Cerebellar nuclear complex (tissue), 1 donor: ENCODE data around the gene CXorf38.

Source experiments
- DNase-seq, 2 experiments: peaks; one replicate each; lab custom pipeline; 2025; lab: John Stamatoyannopoulos, UW

The CXorf38 gene

DNA sequence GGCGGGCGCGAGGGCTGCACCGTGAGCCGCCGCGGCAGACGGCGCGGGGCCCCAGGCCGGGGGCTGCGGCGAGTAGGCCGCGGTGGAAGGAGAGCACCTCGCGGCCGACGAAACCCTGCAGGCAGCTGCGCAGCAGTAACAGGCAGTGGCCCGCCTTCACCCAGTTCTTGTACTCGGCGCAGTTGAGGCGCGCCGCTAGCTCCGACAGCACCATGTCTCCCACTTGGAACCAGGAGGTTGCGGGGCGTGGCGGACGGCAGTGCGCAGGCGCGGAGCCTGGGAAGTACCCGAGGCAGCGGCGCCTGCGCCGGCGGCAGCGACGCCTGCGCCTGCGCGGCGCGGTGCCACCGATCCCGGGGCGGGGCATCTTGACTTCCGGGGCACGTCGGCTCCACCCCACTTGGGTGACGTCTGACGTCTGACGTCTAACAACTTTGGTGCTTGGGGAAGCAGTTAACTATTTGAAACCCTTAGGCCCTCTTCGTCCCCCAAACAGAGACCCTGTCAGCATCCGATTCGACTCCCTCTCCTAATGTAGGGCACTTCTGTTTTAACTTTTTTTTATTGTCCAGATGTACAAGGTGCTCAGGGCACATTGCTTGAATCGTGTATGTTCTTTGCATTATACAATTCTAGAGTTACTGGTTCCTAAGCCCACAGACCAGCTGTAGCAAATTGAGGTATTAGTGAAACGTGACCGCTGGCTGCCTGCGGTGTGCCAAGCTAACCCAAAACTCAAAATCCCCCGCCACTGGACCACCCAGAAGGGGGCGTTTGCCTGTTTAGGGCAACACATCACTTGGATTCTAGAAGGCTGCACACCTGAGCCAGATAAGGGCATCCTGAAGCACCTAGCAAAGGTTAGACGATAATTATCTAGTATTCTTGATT, at the start of gene CXorf38:
CXorf38 (minus strand) TSS at position 255 of the 891 bp plus-strand sequence; CDS start at position 214, 41 bp downstream.
- DNase-seq: peak; percentile 25 to 43

- no peak for DNase-seq
Measured at GRCh38 chrX:40694802-40695201, 47.4 kb upstream of the CXorf38 start.

DNA sequence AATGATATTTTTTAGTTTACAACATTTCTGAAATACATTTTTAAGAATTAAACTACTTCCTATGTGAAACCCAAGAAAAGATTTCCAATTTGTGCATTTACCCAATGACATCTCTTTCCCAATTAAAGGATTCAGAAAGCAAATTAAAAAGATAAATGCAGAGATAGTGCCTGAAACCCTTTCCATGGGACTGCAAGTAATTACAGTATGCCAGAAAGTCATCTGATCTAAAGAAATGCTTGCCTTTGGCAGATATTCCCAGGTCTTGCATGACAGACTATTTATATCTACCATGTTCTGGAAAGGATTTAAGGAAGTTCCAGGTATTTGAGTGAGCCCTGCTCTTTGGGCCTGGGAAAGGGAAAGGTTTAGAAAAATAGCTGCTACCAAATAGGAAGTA, 41.6 kb upstream of the CXorf38 start:
- DNase-seq: no peak

GRCh38 chrX:40687169-40687568, 39.8 kb upstream of the CXorf38 start:
- DNase-seq: no peak

- DNase-seq: no peak
Measured at GRCh38 chrX:40685362-40685918, 38.1 kb upstream of the CXorf38 start.

- DNase-seq: no peak
Measured at GRCh38 chrX:40684092-40684491, 36.7 kb upstream of the CXorf38 start.

DNA sequence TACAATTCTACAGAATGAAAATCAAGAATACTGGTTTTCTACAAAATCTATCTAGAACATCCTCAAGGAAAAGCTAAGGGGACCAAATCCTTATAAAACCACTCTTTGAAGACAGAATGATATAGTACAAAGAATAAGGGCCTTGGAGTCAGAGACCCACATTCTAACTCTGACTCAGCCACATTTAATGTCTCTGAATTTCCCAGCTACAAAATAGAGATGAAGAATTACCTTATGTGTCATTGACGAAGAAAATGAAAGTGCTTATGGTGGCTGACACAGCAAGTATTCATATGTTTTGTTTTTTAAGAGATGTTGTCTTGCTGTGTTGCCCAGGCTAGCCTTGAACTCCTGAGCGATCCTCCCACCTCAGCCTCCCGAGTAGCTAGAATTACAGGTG, 35.9 kb upstream of the CXorf38 start:
- DNase-seq: no peak

DNA sequence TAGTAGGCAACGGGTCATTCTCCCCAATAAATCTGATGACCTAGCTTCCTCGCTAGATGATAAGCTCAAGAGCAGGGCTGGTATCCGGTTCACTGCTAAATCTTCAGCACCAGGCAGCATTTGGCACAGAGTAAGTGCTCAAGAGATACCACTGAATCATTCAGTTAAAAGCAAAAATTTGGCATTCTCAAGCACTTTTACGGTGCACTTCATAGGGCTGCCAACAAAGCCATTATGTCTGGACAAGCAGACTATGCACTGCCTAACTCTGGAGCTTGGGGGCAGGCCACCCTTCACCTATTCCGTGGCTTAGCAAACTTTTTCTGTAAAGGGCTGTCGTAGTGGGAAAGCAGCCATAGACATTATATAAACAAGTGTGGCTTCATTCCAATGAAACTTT, 23.8 kb upstream of the CXorf38 start:
- DNase-seq: no peak

DNA sequence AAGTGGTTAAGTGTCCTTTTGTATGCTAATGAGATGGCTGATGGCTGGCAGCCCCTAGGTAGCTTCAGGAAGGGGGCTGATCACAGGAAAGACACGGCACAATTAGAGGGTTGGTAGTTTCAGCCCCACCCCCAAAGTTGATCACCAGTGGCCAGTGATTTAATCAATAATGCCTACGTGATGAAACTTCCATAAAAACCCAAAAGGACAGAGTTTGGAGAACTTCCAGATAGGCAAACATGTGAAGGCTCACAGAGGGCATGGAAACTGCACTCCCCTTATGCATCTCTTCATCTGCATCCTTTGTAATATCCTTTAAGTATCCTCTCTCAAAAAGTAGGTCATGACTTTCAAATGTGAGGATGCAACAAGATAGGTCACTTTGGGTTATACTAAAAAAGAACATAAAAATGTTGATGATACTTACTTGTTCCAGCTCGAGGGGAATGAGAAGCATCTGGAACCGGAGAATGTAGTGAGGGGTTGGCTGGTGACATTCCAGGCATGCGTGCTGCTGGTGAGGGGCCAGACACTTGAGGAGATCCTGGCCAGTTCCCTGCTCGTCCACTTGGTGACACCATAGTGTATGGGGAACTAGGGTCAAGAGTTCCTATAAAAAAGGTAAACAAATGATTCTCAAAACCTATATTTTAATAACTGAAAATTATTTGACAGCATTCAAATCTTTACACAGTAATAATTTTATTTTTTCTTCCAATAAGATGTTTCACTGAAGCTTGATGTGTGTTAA, 16.7 kb upstream of the CXorf38 start:
- DNase-seq: no peak

DNA sequence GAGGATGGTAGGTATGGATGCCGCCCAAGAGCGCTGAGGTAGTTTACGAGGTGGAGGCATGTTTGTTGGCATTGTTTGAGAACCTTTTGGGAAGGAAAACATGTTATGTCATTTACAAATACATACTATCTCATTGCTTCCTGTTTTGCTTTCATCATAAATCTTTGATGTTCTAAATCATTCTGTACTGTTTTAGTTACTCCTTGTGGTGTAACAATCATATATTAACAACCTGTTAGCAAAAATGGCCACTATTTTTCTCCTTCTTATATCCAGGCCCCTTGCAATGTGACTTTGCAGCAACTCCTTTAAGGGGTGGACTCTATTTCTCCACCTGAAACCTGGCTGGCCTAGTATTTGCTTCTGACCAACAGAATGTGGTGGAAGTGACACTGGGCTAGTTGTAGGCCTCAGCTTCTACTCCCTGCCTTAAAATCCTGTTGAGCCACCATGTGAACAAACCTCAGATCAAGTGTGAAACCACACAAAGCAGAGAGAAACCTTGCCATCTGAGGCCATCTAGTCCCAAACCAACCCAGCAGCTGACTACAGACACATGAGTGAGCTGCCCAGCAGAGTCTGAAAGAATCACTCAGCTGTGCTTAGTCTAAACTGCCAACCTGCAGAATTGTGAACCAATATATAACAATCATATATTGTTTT, 15.8 kb upstream of the CXorf38 start:
- no peak for DNase-seq

DNA sequence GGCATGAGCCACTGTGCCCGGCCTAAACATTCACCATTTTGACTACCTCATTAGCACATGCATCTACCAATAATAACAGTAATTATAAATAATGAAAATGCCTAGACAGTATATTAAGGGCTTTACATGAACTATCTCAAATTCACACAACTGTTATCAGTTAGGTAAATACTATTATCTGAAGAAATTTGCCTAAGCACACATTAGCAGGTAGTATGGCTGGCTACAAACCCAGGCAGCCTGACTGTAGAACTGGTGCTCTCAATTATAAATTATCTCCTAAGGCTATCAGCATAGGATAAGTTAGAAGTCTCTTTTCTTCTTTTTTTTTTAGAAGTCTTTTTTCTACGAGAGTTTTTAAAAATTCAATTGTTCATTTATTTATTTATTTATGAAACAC, 14.1 kb upstream of the CXorf38 start:
- DNase-seq: no peak

DNA sequence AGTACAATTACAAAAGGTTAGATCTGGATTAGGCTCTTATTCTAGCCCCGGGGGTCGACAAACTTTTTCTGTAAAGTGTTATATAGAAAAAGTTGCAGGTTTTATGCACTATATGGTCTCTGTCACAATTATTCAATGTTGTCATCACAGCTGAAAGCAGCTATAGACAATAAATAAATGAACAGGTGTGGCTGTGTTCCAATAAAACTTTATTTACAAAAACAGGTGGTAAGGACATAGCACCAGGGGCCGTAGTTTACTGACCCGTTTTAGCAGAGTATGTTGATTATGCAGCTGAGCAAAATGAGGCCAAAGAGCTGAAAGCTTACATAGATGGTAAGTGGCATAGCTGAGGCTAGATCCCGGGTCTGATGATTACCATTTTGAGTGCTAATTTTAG, 13.0 kb upstream of the CXorf38 start:
- no peak for DNase-seq

- DNase-seq: no peak
Measured at GRCh38 chrX:40653535-40653934, 6.2 kb upstream of the CXorf38 start.

- DNase-seq: no peak
Measured at GRCh38 chrX:40652664-40653063, 5.3 kb upstream of the CXorf38 start.

DNA sequence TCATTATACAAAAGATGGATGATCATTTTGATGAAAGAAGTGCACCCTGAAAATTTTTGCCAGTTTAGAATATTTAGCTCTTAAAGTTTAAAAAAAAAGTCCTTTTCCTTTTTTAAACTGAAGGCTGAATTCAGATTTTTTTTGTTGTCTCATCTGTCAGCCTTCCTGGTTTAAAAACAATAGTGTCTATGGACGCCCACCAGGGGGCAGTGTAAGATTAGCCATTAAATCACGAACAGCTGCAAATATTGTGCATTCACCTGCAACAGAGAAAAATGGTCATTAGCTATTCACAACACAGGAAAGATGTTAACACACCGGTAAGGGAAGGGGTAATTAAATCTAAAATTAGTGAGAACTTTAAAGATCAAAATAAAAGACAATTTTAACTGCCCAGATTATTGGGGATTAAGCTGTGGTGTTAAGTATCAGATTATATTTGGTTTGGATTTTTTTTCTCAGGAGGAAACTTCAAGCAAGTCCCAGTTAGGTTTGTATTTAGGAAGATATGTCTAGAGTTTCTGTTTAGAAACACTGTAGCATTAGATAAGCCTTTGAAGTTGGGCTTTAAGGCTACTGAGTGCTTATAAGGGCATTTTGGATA, 4.4 kb upstream of the CXorf38 start:
- DNase-seq: peak in 1 of 2 experiments; percentile 60

DNA sequence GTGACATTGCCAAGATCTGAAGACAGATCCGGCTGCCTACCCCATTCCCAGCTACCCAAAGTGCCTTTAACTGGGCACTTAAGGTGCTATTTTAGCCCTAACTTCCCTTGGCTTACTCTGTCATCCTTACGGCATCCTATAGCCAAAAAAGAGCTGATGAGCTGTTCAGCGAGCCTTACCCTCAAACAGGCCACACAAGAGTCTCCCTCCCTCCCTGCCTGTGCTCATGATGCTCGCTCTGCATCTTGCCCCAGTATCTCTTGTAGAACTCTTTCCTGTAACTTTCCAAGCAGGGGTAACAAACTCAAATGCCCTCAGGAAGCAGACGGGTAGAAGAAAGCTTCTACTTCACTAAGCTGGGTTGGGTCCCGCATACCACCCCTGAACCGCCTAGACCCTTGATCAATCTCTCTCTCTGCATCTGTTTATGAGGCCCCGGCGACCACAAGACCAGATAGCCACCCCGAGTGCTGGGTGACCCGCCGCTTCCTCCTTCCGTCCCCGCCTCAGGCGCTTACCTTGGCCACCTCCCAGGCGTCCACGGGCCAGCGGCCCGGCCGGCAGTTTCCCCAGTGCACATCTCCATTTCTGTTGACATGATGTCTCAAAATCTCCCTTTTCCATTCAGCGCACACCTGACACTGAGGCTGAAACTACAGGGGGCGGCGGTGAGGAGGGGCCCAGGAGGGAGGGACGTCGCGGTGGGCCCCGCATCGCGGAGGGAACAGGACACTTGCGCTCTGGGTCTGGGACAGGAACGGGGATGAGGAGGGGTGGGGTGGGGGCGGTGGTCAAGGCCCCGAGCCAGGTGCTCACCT, 663 bp downstream of the CXorf38 start:
- DNase-seq: no peak

DNA sequence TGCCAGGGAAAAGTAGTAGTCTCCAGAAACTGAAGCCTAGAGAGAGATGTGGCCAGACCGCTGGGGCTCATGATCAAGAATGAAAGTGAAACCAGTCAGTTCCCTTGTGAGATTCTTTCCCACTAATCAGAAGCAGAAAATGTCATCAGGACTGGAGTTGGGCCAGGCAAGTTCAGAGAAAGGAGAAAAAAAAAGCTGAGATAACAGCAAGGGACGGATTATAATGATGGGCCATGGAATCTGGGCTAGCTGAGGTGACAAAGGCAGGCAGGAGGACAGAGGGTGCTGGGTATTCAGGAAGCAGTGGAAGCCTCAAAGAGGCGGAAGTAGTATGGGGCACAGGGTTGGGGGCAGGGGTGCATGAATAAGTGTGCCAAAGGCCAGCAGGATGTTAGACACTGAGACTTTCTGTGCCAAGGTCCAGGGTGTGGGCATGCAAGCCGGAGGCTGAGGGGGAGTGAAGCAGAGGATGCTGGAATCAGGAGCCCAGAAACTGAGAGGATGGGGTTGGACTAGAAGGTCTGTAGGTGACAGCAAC, 2.5 kb downstream of the CXorf38 start:
- DNase-seq: no peak

GRCh38 chrX:40644176-40644575, 3.2 kb downstream of the CXorf38 start:
- no peak for DNase-seq

- DNase-seq: no peak
Measured at GRCh38 chrX:40637687-40638086, 9.7 kb downstream of the CXorf38 start.

DNA sequence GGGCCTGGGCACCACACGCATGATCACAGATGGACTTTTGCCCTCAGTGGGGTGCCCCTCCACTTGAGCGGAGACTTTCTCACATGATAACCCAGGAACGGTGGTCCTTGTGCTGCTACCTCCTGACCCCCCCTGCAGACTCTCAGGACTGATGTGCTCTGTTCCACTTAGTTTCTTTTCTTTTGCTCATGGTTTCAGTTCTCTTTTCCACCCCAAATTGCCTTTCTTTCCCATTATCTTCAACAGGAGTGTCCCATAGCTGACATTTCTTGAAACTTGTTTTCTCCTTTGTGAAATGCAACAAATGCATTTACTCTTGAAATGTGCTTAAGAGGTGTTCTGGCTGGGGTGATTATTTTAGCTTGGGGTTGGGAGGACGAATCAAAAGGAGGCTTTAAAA, 15.2 kb downstream of the CXorf38 start:
- DNase-seq: no peak

- DNase-seq: no peak
Measured at GRCh38 chrX:40628506-40628905, 18.9 kb downstream of the CXorf38 start.
